NCI-H526 treated with DMSO at 0.1 percent for 48 hours (cell line): ENCODE data around the gene ZFYVE19.

Source experiments
- DNase-seq: peaks from one replicate; lab custom pipeline; 2025; lab: John Stamatoyannopoulos, UW

ZFYVE19 gene

DNA sequence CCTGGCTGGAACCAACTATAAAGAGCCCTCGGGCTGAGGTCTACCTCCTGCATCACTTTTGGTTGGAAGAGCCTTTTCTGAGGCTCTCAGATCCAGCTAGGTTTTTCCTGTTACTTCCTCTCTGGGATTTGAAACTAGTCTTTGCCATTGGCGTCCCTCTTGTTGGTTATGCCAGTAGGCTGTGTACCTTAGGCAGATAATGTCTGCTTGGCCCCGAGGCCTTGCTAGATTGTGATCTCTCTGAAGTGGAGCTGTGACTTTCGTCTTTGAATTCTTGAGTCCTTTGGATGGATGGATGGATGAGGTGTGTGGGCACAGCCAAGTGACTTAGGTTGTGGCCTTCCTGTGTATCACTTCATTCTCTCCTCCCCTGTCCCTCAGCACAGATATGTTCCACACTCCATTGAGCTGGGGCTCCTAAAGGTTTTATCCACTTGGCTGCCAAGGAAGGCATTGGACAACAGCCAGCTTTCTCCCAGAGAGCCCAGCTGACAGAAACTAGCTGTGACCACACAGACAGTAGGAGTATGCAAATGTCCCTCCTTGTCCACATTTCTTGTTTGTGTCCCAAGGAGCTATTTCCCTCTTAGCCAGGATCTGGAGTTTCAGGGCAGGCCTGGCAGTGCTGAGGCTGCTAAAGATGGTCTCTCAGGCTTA lies 8.3 kb downstream of the ZFYVE19 start:
- DNase-seq, result no peak

DNA sequence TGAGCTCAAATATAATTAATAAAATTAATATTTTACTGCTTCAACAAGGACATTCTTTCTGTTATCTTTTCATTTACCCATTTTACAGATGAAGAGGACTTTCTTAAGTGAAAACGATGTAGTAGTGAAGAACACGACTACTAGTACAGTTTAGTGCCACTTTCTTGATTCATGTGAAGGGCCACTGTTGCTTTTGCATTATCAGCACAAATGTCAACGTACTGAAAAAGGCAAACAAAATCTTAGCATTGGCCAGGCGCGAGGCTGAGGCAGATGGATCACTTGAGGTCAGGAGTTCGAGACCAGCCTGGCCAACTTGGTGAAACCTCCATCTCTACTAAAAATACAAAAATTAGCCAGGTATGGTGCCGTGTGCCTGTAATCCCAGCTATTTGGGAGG lies 12.2 kb downstream of the ZFYVE19 start:
- no peak for DNase-seq

GRCh38 chr15:40821195-40821594 lies 14.3 kb downstream of the ZFYVE19 start:
- no peak for DNase-seq

DNA sequence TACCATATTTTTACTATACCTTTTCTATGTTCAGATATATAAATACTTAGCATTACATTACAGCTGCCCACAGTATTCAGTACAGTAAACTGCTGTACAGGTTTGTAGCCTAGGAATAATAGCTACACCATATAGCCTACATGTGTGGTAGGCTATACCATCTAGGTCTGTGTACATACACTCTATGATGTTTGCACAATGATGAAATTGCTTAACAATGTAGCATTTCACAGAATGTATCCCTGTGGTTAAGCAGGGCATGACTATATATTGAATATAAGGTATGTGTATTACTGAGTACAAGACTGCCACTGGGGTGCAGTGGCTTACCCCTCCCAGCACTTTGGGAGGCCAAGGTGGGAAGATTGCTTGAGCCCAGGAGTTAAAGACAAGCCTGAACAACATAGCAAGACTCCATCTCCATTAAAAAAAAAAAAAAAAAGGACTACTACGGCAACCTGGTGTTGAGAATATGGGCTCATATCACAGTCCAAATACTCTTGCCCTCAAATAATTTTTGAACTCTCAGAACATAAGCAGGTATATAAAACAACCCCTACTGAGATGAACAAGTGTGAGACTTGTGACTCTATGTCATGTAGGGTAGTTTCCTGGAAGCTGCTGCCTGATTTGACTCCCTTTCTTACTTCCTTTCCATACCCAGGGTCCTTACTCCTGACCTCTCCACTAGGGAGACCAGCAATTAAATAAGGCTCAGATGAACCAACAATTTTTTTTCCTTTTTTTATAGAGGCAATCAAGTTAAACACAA lies 16.9 kb downstream of the ZFYVE19 start:
- DNase-seq, result no peak

- no peak for DNase-seq
Measured at GRCh38 chr15:40825661-40826422, 19.0 kb downstream of the ZFYVE19 start.

GRCh38 chr15:40826423-40827075 lies 19.7 kb downstream of the ZFYVE19 start:
- DNase-seq, result no peak

GRCh38 chr15:40828447-40829036 lies 21.7 kb downstream of the ZFYVE19 start, which contains the start of gene PPP1R14D:
PPP1R14D (minus strand) TSS chr15:40828708; CDS start chr15:40828641, 67 bp downstream.
- DNase-seq, result no peak

GRCh38 chr15:40829115-40829514 lies 22.2 kb downstream of the ZFYVE19 start:
- peak; percentile 55 for DNase-seq

DNA sequence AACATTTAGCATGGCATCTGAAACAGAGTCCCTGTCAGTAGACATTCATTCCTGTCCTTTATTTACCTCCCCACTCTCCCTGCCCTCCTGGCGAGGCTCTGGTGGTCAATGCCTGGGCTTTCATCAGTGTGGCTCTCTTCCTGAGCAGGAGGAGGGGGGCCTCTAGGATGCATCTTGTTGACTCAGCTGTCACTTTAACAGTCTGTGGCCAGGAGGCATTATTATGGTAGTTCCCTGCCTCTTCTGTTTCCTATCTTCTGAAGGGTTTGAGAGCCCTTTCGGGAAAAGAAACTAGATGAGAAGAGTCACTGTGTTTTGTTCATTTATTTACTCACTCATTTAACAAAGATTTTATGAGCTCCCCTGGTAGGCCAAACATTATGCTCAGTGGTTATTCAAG lies 24.0 kb downstream of the ZFYVE19 start:
- DNase-seq, result no peak

- DNase-seq, result no peak
Measured at GRCh38 chr15:40831861-40832260, 25.0 kb downstream of the ZFYVE19 start.

- DNase-seq, result no peak
Measured at GRCh38 chr15:40832903-40833302, 26.0 kb downstream of the ZFYVE19 start.

- no peak for DNase-seq
Measured at GRCh38 chr15:40836020-40836419, 29.1 kb downstream of the ZFYVE19 start.

GRCh38 chr15:40838756-40839155 lies 31.9 kb downstream of the ZFYVE19 start:
- DNase-seq, result no peak

GRCh38 chr15:40841741-40842140 lies 34.9 kb downstream of the ZFYVE19 start:
- DNase-seq, result no peak

DNA sequence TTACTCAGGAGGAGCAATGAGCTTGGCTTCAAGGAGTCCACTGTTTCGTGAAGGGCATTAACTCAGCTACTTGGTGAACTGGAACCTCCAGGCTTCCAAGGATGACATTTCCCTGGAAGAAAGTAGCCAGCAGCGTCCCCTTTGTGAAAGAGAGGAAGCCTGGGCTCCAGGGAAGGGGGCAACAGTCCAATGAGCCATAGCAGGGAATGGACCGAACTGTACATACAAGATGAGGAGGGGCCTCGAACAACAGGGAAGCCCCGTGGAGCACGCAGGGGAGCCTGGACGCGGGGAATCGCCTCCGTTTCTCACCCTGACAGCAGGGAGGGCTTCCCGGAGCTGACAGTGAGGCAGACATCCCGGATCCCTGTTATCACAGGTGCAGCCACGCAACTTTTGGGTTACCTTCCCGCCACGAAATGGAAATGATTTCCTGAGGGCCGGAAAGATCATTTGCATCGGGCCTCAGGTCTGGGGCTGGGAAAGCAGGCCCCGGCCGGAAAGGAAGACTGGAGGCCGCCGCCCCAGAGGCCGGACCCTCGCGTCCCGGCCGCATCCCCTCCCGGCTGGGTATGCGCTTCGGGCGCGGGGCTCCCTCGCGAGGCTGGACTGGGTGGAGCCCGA lies 36.5 kb downstream of the ZFYVE19 start:
- DNase-seq, result peak; percentile 32

DNA sequence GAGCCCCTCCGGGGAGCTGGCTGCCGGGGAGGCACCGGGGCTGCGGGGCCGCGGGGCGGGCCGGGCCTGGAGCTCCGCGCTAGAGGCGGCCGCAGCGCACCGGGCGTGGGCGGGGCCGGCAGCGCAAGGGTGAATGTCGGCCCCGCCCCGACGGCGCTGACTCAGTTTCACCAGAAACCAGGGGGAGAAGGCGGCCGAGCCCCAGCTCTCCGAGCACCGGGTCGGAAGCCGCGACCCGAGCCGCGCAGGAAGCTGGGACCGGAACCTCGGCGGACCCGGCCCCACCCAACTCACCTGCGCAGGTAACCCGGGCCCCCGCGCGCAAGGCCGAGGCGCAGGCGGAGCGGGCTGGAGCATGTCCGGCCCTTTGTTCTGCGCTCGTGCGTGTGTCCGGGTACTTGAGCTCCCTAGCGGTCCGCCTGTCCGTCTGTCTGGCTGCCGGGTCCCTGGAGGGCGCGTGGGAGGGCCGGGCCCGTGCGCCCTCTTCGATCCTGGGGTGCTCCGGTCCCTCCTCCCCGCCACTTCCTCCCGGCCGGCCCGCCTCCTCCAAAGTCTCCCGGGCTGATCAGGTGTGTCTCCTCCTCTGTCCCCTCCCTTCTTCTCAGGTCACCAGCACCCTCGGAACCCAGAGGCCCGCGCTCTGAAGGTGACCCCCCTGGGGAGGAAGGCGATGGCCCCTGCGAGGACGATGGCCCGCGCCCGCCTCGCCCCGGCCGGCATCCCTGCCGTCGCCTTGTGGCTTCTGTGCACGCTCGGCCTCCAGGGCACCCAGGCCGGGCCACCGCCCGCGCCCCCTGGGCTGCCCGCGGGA lies 37.2 kb downstream of the ZFYVE19 start, which contains the start of gene SPINT1:
Gene SPINT1, plus strand, starts transcription at position 164 of the 811 bp plus-strand sequence. Its CDS starts 507 bp downstream, at position 671.
- peak; percentile 67 for DNase-seq

- DNase-seq, result peak; percentile 38
Measured at GRCh38 chr15:40844696-40845030, 37.8 kb downstream of the ZFYVE19 start.

DNA sequence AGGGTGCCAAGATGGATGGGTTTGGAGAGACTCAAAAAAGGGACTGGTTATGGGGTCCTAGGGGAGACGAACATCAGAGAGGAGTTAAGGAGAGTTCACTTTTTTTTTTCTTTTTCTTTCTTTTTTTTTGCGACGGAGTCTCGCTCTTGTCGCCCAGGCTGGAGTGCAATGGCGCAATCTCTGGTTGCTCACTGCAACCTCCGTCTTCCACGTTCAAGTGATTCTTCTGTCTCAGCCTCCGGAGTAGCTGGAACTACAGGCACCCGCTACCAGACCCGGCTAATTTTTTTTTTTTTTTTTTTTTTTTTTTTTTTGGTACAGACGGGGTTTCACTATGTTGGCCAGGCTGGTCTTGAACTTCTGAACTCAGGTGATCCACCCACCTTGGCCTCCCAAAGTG lies 38.1 kb downstream of the ZFYVE19 start:
- DNase-seq, result no peak

DNA sequence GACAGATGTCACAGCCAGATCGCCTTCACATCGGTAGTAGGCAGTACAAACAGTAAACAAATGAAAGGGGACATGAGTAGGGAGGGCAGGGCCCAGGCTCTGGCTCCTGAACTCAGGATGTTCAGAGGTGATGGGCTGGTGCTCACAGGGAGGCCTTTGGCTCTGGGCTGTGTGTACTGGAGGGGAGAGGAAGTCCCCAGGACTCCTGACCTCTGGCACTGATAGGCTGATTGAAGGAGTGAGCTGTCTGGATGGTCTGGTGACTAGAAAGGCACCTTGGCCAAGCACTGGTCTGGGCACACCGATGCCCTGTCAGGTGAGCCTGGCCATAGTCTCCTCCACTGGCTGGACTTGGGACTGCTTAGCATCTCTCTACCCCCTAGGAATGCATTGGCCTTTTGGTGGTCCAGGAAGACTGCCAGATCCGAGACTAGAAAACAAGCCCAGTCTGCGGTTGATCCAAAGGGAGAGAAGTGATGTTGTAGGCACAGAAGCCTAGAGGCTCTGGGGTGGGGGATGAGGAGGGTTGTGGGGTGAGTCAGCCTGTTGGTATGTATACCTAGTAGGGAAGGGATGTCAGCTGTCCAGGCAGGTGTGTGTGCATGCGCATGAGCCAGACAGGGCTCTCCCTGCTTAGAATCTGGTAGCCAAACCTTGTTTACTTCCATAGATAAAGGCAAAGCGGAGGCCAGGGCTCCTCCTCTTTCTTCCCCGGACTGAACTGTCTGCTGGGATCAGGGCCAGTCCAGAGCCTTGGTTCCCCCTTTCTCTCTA lies 38.8 kb downstream of the ZFYVE19 start:
- DNase-seq, result peak; percentile 15

DNA sequence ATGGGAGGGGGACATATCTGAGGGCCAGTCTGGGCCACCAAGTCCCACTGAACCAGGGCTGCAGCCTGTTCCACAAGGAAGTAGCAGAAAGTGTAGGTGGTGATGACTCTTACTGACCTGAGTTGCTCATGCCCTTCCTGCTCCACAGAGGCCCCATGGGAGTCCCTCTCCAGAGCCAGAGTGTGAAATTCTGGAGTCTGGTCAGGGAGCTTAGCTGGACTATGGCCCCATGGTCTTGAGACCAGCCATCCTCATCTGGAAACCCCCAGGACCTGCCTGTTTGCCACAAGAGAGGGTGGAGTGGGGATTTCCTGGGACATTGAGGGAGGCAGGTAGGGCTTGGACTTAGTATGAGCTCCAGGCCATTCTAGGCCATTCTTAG lies 39.9 kb downstream of the ZFYVE19 start:
- no peak for DNase-seq
